Measurements from ENCODE around the gene SPAG17.

The SPAG17 gene

DNA sequence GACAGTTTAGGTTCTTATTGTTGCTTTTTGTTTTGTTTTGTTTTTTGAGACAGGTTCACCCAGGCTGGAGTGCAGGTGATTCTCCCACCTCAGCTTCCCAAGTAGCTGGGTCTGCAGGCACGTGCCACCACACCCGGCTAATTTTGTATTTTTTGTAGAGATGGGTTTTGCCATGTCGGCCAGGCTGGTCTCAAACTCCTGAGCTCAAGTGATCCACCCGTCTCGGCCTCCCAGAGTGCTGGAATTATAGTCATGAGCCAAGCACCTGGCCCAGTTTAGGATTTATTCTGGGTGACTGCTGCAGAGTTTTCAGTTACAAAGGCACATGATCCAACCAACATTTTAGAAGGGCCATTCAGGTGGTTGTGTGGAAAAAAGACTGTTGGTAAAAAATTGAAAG lies 102.0 kb downstream of the SPAG17 start:
- H3K4me3 ChIP-seq (ENCODE audit: low read depth, low read length) = no peak overlapping the region
- no peaks in the 10 kb centered on the region for H3K9me3 ChIP-seq (ENCODE audit: control insufficient read depth, insufficient read depth, low read depth, low read length)
- no peaks in the 10 kb centered on the region for H3K36me3 ChIP-seq (ENCODE audit: control insufficient read depth in 2 of 2, insufficient read depth in 1 of 2, low read length in 2 of 2)
- peaks cover 3% of the 10 kb centered on the region; the same call in 1 of the 2 replicates for H3K4me1 ChIP-seq (ENCODE audit: control insufficient read depth, insufficient read depth, low read length)
- CTCF ChIA-PET = no interaction called here
- no peak overlapping the region for H3K27ac ChIP-seq (ENCODE audit: extremely low read depth, low read depth, low read length)
- POLR2A ChIA-PET = no interaction called here
- TF ChIP-seq ZNF148 (tag by site-specific recombination; IDR thresholded peaks at IDR 0.05; ENCODE audit: borderline replicate concordance) (no peak), ZNF362 (tag by site-specific recombination; IDR thresholded peaks at IDR 0.05) (no peak), ZNF23 (tag by site-specific recombination; IDR thresholded peaks at IDR 0.05; ENCODE audit: borderline replicate concordance) (no peak), ZNF223 (tag by site-specific recombination; IDR thresholded peaks at IDR 0.05) (no peak)
- TF ChIP-seq, protein P1, sequence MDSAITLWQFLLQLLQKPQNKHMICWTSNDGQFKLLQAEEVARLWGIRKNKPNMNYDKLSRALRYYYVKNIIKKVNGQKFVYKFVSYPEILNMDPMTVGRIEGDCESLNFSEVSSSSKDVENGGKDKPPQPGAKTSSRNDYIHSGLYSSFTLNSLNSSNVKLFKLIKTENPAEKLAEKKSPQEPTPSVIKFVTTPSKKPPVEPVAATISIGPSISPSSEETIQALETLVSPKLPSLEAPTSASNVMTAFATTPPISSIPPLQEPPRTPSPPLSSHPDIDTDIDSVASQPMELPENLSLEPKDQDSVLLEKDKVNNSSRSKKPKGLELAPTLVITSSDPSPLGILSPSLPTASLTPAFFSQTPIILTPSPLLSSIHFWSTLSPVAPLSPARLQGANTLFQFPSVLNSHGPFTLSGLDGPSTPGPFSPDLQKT (IDR thresholded peaks at IDR 0.05; ENCODE audit: borderline replicate concordance, low read depth, low read length) = no peak

DNA sequence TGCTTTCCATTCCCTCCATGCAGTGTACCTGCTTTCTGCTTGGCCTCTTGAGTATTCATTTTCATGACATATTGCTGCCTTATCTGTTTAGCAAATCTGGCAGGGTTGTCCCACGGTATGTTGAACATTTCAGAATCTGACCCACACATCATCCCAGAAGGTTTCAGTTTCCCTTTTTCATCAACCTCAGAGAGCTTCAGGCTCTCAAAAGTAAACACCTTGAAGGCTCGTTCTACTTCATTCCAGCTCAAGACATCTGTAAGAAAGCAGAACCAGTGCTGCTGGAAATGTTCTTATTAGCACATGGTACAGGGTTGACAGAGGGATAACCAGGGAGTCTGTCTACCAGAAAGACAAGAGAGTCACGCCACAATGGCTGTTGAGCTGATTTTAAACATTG lies 103.6 kb downstream of the SPAG17 start:
- Histone ChIP-seq H3K27ac (ENCODE audit: extremely low read depth, low read depth, low read length) (no peak overlapping the region), H3K4me1 (ENCODE audit: control insufficient read depth, insufficient read depth, low read length) (peaks cover 3% of the 10 kb centered on the region; the same call in 1 of the 2 replicates), H3K36me3 (ENCODE audit: control insufficient read depth in 2 of 2, insufficient read depth in 1 of 2, low read length in 2 of 2) (no peaks in the 10 kb centered on the region), H3K4me3 (ENCODE audit: low read depth, low read length) (no peak overlapping the region), H3K9me3 (ENCODE audit: control insufficient read depth, insufficient read depth, low read depth, low read length) (no peaks in the 10 kb centered on the region)
- POLR2A ChIA-PET = no interaction called here
- CTCF ChIA-PET = no interaction called here
- no peak for TF ChIP-seq ZNF548 (tag by site-specific recombination; IDR thresholded peaks at IDR 0.05)
- no peak for TF ChIP-seq ZNF404 (tag by site-specific recombination; IDR thresholded peaks at IDR 0.05)
- TF ChIP-seq SP7 (tag by site-specific recombination; IDR thresholded peaks at IDR 0.05) = no peak
- TF ChIP-seq REPIN1 (tag by site-specific recombination; IDR thresholded peaks at IDR 0.05; ENCODE audit: low read depth) = no peak
- no peak for TF ChIP-seq TCF7L2 (IDR thresholded peaks at IDR 0.05; ENCODE audit: borderline replicate concordance, low read depth, low read length)
- no peak for TF ChIP-seq INSM2 (tag by site-specific recombination; IDR thresholded peaks at IDR 0.05)
- TF ChIP-seq ZNF843 (tag by site-specific recombination; IDR thresholded peaks at IDR 0.05) = no peak
- no peak for TF ChIP-seq ZNF785 (tag by site-specific recombination; IDR thresholded peaks at IDR 0.05)
- no peak for TF ChIP-seq ZNF623 (tag by site-specific recombination; IDR thresholded peaks at IDR 0.05)
- TF ChIP-seq, protein P2, sequence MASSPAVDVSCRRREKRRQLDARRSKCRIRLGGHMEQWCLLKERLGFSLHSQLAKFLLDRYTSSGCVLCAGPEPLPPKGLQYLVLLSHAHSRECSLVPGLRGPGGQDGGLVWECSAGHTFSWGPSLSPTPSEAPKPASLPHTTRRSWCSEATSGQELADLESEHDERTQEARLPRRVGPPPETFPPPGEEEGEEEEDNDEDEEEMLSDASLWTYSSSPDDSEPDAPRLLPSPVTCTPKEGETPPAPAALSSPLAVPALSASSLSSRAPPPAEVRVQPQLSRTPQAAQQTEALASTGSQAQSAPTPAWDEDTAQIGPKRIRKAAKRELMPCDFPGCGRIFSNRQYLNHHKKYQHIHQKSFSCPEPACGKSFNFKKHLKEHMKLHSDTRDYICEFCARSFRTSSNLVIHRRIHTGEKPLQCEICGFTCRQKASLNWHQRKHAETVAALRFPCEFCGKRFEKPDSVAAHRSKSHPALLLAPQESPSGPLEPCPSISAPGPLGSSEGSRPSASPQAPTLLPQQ (tag by site-specific recombination; IDR thresholded peaks at IDR 0.05) = no peak
- no peak for TF ChIP-seq ZBTB8A (tag by site-specific recombination; IDR thresholded peaks at IDR 0.05)
- no peak for TF ChIP-seq ZNF792 (tag by site-specific recombination; IDR thresholded peaks at IDR 0.05)
- no peak for TF ChIP-seq PRDM4 (tag by site-specific recombination; IDR thresholded peaks at IDR 0.05)
- TF ChIP-seq ZNF140 (tag by site-specific recombination; IDR thresholded peaks at IDR 0.05) = no peak
- no peak for TF ChIP-seq ZNF610 (tag by site-specific recombination; IDR thresholded peaks at IDR 0.05; ENCODE audit: borderline replicate concordance)
